Fibroblast of skin of back (primary cell): ENCODE data around the gene TTC7B.

Source experiments
- DNase-seq: peaks from one replicate; pipeline ENCODE4 v3.0.0-alpha.2; 2013

The TTC7B gene

GRCh38 chr14:90739318-90740068 is 76.7 kb downstream of the TTC7B start:
- DNase-seq: no peak

- DNase-seq: no peak
Measured at GRCh38 chr14:90733139-90733808, 83.0 kb downstream of the TTC7B start.

GRCh38 chr14:90732718-90733117 is 83.5 kb downstream of the TTC7B start:
- DNase-seq: no peak

GRCh38 chr14:90732139-90732538 is 84.1 kb downstream of the TTC7B start:
- DNase-seq: no peak

- no peak for DNase-seq
Measured at GRCh38 chr14:90731487-90731886, 84.7 kb downstream of the TTC7B start.

- no peak for DNase-seq
Measured at GRCh38 chr14:90730206-90730766, 85.9 kb downstream of the TTC7B start.

- no peak for DNase-seq
Measured at GRCh38 chr14:90728951-90729350, 87.3 kb downstream of the TTC7B start.

- no peak for DNase-seq
Measured at GRCh38 chr14:90727082-90727481, 89.1 kb downstream of the TTC7B start.

- DNase-seq: peak; percentile 76
Measured at GRCh38 chr14:90726656-90727055, 89.6 kb downstream of the TTC7B start.

GRCh38 chr14:90724866-90725265 is 91.4 kb downstream of the TTC7B start:
- DNase-seq: no peak

GRCh38 chr14:90722590-90722989 is 93.6 kb downstream of the TTC7B start:
- DNase-seq: no peak

GRCh38 chr14:90721619-90722305 is 94.5 kb downstream of the TTC7B start:
- no peak for DNase-seq

GRCh38 chr14:90720832-90721231 is 95.4 kb downstream of the TTC7B start:
- no peak for DNase-seq

GRCh38 chr14:90720336-90720735 is 95.9 kb downstream of the TTC7B start:
- no peak for DNase-seq

GRCh38 chr14:90717916-90718315 is 98.3 kb downstream of the TTC7B start:
- peak; percentile 54 for DNase-seq

GRCh38 chr14:90715993-90716392 is 100.2 kb downstream of the TTC7B start:
- no peak for DNase-seq

- no peak for DNase-seq
Measured at GRCh38 chr14:90715495-90715894, 100.7 kb downstream of the TTC7B start.

- DNase-seq: no peak
Measured at GRCh38 chr14:90714811-90715210, 101.4 kb downstream of the TTC7B start.

- DNase-seq: no peak
Measured at GRCh38 chr14:90704738-90705392, 111.4 kb downstream of the TTC7B start.

GRCh38 chr14:90703841-90704737 is 112.1 kb downstream of the TTC7B start:
- peak; percentile 43 for DNase-seq

GRCh38 chr14:90700933-90701776 is 115.1 kb downstream of the TTC7B start:
- DNase-seq: no peak
